Esophagus mucosa (tissue), 1 donor: Measurements from ENCODE around the gene EPX. TPM values are rescaled to one million over a fixed set of nuclear protein-coding genes. Genes with fewer than 3 reads are reported as not detected.

Experiments
- ATAC-seq: fragments of 200-7000 bp; cut with Tn5 transposase; one replicate; pipeline ENCODE4 v1.9.1; 2020
- total RNA-seq: library from RNA; stranded (reverse); gene quantifications from one replicate; pipeline ENCODE4 v1.2.4, GENCODE V29; 2023
- donor health status: DM: yes; HTN: yes; CAD: no.

The EPX gene
- total RNA-seq, 1 donor from 2014 or later = not detected

DNA sequence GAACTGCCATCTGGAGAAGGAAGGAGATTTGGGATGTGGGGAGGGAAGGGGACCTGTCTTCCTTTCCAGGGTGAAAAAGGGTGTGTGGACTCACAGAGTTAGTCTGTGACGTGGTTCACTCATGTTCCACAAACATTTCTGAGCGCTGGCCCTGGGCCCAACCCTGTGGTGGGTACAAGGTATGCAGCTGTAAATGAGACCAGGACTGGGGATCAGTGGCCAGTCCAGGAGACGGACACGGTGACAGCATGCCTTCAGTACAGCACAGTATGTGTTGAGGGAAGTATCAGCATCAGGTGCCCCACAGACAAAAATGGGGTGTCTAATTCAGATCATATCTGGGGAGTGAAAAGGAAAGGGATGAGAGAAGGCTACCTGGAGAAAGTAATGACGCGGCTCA, 5.5 kb upstream of the EPX start:
- no peak for ATAC-seq

DNA sequence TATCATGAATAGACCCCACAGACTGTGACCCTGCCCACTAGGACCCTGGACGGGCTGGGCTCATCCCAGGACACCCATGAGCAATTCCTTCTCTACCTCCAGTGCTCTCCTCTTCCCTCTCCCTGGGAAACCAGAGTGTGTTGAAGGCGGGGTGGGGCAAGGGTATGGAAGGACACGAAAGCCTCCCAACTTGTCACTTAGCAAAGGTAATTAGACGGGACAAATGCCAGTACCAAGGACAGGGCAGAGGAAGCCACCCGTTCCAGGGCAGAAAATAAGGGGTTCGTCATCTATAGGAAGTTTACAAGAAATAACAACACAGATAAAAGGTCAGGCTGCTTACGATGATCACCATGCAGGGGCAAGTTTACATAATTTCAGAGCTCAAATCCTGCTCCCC, 4.9 kb upstream of the EPX start:
- no peak for ATAC-seq

DNA sequence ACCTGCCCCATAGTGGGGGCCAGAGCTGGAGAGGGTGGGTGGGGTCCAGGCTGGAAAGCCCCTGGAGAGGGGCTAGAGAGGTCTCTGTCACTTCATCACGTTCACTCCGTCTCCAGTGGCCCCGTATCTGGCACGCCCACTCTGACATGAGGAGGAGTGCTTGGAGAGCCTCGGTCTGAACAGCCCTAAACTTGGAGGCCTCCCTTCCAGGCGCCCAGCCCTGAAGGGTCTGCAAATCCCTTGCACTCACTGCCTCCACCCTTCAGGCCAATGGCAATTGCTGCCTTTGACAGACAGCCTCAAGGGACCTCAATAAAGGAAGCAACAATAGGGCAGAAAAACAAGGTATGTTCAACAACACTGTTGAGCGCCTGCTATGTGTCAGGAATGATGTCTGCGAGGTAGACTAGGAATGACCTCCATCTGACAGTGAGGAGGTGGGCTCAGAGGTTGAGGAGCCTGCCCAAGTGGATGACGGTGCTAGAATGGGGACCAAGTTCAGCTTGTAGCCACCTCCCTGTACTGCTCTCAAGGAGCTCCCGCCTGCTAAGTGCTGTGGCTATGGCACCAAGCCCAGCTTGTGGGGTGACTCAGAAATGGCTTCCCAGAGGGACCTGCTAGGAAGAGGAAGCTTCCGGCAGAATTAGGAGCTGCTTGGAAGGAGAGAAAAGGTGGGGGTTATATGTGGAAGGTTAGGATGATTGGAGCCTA, 2.9 kb upstream of the EPX start:
- peak; percentile 74 for ATAC-seq

DNA sequence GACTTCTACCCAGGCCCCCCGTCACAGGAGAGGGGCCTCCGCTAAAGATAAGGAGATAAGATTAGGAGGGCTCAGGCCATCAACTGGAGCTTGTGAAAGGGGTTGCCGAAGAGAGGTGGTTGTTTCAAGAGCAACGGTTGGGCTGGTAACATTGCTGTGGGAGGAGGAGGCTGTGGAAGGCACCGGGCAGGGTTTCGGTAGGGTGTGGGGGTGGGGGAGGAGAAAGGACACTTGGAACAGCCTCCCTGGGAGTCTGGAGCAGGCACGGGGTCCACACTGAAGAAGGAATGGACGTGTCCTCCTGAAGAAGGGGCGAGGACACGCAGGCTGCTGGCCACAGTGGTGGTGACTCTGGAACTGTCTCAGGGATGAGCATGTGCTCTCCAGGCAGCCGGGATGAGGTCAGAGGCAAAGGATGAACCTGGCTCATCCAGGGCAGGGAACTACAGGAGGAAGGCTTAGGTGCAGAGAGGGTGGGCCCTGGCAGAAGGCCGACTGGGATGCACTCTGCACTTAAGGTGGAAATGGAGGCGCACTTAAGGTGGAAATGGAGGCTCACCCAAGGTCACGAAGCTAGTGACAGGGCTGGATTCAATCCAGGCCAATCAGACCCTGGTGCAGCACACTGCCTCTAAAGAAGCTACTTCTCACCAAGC, 1.2 kb upstream of the EPX start:
- ATAC-seq = no peak

DNA sequence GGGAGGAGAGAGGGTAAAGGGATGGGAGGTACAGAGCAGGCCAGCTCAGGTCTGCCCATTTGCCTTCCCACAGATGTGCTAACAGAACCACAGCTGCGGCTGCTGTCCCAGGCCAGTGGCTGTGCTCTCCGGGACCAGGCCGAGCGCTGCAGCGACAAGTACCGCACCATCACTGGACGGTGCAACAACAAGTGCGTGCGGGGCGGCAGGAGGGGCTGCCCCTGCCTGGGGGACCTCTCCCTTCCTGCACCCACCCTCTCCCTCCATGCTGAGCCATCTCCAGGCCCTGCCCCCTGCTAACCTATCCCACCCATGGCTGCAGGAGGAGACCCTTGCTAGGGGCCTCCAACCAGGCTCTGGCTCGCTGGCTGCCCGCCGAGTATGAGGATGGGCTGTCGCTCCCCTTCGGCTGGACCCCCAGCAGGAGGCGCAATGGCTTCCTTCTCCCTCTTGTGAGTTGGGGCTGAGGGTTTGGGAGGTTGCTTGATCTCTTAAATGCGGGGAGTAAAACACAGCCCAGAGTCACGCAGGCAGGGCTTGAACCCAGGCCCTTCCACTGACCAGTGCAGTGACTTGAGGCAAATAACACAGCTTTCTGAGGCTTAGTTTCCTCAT, 1.2 kb downstream of the EPX start:
- no peak for ATAC-seq

DNA sequence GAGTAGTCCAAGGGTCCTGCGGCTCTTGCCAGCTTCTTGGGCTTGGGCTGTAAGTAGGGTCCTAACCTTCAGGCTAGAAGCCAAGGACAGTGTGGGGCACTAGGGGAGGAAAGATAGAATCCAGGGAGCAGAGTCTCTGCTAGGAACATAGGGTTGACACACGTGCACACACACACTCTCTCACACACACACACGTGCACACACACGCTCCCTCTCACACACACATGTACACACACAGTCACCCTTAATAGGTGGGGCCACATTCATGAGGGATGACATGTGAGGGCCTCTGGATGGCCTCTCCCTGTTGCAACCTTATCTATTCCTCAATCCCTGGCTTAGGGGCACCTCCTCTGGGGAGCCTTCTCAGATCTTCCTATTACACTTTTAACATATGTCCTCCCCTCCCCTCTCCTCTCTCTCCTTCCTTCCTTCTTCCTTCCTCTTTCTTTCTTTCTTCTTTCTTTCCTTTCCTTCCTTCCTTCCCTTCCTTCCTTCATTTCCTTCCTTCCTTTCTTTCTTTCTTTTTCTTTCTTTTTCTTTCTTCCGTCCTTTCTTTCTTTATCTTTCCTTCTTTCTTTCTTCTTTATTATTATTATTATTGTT, 3.1 kb downstream of the EPX start:
- no peak for ATAC-seq

DNA sequence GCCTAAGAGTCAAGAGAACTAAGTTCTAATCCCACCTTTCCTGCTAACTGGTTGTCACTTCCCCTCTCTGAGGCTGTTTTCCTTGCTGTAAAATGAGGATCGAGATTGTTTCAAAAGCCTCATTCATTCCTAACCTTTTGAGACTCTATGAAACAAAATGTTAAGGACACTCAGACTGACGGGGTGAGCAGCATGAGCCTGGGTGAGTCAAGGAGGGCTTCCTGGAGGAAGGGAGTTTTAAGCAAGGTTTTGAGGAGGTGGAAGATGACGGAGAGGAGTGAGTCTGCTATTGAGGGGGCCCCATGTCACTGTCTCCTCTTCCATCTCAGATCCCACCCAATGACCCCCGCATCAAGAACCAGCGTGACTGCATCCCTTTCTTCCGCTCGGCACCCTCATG, 4.1 kb downstream of the EPX start:
- no peak for ATAC-seq

DNA sequence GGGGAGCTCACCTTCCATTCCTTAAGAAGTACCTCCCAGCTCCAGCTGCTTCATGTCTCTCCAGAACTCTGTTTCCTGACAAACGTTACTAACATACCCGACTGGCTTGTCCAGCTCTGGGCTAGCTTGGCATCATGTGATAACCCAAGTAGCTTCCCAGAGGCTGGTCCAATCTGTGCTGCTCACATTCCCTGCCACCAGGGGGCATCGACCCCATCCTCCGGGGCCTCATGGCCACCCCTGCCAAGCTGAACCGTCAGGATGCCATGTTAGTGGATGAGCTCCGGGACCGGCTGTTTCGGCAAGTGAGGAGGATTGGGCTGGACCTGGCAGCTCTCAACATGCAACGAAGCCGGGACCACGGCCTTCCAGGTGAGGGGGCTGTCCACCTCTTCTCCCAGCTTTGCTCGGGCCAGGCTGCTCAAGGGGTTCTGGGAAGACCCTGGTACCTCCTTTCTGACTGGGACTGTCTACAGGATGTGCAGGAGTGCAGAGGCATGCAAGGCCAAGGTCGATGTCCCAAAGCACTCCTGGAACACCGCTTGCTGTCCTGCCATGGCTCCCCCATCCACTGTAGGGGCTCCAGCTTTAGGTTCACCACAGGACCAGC, 7.6 kb downstream of the EPX start:
- peak; percentile 86 for ATAC-seq

DNA sequence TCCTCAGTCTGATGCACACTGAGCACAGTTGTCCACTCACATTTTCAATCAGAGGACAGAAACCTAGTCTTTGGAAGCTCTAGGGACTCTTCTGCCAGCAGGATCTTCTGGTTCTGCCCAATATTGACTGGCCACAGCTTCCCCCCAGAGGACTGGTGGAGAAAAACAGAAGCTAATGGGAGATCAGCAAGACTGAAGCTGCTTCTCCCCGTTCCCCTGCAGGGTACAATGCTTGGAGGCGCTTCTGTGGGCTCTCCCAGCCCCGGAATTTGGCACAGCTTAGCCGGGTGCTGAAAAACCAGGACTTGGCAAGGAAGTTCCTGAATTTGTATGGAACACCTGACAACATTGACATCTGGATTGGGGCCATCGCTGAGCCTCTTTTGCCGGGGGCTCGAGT, 10.3 kb downstream of the EPX start:
- no peak for ATAC-seq

DNA sequence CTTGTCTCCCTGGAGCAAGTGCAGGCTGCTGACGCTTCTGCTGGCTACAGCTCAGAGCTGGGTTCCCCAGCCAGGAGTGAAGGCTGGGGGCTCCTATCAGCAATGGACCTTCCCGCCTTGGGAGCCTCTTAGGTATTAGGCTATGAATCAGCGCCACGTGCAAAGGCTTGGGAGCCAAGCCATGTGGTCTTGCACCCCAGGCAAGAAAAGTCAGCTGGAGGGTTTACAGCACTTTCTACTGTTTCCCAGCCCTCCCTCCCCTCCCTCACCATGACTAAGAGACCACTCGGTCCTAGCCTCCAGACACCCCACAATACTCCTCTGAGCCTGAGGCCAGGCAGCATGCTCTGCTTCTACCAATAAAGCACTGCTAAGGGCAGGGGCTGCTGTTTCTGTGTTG, 12.3 kb downstream of the EPX start:
- ATAC-seq = no peak

DNA sequence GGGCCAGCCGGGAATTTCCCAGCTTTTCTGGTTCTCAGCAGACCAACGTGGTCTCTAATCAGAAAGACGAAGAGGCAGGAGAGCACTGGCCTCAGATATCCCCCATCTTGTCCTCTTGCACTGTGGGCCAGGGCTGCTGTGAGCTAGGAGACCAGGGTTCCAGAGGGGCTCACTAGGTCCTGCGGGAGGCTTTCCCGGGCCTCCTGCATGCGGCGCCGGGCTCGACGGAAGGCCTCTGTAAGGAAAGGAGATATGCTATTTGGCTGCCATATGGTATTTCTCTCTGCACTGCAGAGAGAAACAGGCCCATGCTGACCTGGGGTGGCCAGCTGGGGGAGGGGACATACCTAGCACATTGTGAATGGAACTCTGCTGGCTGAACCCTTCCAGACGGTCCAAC, 13.4 kb downstream of the EPX start:
- ATAC-seq = no peak

DNA sequence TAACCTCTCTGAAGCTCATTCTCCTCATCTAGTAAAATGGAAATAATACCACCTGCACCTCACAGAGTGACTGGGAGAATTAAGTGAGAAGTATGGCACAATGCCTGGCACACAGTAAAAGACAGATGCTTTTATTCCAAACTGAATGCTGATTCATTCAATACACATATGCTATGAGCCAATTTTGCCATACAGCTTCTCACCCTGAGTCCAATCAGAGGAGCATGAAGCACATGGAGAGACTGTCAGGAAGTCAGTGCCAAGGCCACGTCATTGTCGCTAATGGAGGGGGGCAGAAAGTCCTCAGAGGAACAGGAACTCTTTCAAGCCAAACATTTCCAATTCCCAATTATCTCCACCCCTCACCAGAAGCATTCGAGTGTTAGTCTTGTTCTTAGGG, 14.9 kb downstream of the EPX start:
- no peak for ATAC-seq

DNA sequence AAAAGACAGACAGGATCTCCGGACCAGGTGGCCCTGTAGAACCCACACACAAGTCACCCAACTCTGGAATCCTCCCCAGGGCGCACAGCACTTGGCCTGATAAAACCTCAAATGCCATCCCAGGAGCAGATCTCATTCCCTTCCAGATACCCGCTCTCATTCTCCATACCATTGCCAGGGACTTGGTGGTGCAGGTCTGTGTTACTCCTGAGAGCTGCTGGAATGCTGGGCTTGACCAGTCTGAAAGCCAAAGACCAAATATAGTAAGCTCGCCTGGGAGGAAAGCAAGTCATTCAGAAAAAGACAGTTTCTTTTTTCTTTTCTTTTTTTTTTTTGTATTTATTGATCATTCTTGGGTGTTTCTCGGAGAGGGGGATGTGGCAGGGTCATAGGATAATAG, 15.8 kb downstream of the EPX start:
- no peak for ATAC-seq

DNA sequence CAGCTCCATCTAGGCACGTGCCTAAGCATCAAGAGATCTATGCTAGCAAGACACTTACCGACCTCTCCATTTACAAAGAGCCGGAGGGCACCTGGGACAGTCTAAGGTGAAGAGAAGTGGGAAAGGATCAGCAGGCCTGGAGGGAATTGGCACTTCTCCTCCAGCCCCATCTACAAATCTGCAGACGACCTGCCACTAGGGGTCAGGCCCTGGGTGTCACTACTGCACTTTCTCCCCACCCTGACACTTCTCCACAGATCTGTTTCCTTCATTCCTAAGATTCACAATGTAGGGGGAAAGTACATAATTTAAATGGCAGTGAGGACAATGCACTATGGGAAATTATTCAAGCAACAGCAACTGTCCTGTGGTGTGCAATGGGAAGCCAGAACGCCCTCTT, 18.4 kb downstream of the EPX start:
- ATAC-seq = no peak

DNA sequence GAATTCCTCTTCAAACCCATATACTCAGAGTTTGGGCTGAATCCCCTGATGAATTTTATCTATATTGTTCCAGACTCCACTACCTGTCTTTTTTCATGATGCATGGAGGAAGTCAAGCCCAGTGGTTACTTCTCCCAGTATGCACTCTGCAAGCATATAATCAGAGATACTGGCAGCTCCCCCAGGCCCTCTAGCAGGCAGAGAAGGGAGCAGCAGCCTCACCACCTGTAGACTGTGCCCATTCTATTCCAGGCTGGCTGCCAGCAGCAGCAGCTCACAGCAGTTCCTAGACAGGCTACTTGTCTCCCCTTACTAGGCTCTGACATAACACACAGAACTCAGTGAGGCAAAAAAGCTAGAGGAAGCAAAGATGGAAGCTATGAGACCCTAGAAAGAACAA, 23.2 kb downstream of the EPX start:
- ATAC-seq = no peak

DNA sequence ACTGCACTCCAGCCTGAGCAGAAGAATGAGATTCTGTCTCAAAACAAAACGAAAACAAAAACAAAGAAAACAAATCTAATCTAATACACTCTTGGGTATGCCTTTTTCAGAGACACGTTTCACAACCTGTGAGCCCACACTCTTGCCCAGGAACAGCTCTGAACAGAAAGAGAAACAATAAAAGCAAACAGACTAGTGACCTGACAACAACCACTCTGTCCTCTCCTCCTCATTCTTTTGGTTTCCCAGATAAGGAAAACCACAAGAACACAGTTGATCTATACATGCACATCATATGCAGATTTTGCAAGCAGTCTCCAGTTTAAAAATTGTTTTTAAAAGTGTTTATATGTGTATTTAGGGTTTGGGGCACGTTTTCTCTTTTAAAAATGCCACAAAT, 25.2 kb downstream of the EPX start:
- ATAC-seq = no peak

DNA sequence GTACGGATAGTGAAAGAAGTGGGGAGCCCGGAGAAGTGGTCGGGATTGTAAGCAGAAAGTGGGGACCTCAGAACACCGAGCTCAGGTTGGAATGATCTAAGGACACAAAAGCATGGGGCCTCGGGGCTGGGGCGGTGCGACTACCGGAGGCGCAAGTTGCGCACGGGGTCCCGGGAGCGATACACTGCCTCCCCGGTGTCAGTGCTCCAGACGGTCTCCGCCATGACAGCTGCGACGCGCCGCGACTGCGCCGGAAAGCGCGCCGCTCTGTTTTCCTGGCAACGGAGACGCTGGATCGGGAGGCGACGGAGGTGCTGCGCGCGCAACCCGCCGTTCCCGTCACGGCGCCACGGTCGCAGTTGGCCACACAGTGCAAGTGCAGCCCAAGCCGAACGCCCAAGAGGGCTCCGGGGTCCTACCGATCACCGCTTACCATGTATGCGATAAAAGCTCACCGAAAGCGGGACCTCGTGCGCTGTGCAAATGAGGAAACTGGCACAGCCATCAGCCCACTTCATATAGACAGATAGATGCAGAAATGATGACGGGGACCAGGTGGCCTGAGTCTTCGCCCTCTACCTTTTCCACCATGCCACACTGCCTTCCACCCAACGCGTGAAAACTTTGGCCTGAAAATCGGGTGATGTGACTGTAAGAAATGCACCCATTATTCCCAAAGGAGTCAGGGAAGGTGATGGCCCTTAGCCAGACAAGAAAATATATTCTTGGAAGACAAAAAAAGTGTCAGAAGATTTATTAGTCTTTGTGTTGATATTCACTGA, 26.7 kb downstream of the EPX start, which contains the start of gene MKS1:
TSS of gene MKS1 (minus strand) at position 249 of the 782 bp plus-strand sequence. CDS start at position 224, 25 bp downstream.
- peak; percentile 99 for ATAC-seq

DNA sequence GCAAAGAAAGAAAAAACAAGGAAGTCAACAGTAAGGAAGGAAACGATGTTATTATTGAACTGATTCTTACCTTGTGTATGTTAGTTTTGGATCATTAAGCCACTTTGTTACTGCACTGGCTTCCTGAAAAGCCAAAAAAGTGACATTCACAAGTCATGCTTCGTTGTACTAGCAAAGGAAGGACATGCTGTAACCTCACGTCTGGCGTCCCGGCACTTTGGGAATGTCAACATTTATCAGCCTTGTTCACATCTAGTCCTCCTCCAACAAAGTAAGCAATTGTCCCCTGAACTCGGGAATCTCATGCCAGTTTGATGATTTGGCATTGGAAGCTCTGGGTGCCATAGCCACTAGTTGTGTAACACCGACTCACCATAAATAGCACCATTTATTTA, 27.3 kb downstream of the EPX start:
- ATAC-seq = no peak

DNA sequence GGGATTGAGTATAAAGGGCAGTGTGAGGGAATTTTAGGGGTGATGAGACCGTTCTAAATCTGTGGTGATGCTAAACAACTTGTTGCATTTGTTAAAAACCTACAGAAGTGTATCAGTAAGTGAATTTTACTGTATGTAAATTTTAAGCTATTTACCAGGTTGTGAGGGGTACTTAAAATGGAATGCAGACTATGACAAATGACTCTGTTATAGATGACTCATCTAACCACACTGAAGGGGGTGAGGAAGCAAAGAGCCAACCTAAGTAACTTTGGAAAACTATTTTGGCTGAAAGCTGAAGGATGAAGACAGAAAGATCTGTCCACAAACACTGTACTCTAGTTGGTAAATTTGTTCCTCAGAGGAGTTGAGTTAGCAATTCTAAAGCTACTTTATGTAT, 31.8 kb downstream of the EPX start:
- ATAC-seq = no peak

DNA sequence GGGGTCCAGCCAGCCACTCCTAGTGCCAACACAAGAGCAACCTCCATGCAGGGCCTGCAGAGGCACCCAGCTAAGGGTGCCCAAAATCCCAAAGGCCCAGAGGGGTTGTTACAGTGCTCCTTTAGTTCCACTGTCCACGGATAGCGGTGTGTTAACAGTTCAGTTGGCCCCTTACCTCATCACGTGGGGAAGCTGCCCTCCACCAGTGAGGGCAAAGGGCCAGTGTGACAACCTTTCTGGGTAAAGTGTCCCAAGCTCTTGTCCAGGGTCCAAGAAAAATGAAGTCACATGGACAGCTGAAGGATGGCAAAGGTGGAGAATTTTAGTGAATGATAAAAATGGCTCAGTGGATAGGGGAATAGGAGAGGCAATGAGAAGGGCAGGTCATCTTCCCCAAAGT, 35.2 kb downstream of the EPX start:
- ATAC-seq = no peak

DNA sequence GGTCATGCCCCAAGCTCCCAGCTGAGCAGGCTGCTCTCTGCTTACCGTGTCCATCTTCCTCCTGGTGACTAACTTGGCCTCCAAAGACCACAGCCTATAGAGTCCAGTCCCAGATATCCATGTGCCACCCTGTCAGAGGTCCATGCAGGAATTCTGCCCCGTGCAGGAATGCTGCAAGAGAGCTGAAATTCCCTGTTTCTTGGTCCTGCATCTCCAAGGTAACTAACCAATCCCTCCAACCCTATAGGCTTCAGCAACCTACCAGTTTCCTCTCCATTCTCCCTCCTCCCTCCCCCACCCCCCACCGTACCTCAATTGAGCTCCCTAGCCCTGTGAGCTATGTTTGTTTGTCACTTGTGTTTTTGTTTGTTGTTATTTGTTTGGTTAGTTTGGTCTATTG, 36.2 kb downstream of the EPX start:
- no peak for ATAC-seq

DNA sequence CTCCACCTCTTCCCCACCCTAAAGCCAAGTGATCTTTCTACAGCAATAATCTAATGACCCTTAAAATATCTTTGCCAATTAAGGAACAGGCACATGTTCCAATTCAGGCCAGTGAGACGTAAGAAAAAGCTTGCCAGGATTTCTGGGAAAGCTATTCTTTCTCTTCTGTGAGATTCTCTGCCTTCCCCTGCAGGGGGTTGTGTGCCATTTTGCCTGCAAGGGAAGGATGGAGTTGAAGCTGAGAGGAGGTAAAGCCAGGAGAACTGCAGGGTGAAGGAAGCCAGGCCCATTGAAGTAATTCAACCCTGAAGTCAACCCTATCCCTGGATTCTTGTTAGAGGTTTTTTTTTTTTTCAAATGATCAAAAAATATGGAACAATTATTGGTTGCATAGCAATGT, 36.9 kb downstream of the EPX start:
- ATAC-seq = no peak

DNA sequence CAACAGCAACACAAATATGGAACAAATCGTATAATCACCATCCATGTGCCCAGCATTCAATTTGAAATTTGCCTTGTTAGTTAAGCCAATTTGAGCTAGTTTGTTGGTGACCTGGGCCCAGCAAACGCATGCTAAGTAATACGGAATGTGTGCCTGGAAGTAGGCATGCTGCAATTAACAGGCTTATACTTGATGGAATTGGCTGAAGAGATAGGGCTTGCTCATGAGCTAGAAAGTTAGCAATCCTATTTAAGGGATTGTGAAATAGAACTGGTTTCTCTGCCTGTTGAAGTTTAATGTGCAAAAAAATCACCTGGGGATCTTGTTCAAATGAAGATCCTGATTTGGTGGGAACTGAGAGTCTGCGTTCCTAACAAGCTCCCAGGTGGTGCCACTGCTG, 37.4 kb downstream of the EPX start:
- ATAC-seq = peak; percentile 56
